ENCODE data around the gene SIRPB2.

The SIRPB2 gene

GRCh38 chr20:1473246-1474220 is 17.7 kb downstream of the SIRPB2 start:
- no peak for DNase-seq (ENCODE audit: insufficient read length, low spot score)
- FAIRE-seq, result peak; percentile 89

GRCh38 chr20:1472556-1473245 is 18.5 kb downstream of the SIRPB2 start:
- DNase-seq (ENCODE audit: insufficient read length, low spot score), result no peak
- FAIRE-seq, result no peak

GRCh38 chr20:1471242-1471641 is 20.0 kb downstream of the SIRPB2 start:
- DNase-seq (ENCODE audit: insufficient read length, low spot score) (no peak), FAIRE-seq (no peak)

DNA sequence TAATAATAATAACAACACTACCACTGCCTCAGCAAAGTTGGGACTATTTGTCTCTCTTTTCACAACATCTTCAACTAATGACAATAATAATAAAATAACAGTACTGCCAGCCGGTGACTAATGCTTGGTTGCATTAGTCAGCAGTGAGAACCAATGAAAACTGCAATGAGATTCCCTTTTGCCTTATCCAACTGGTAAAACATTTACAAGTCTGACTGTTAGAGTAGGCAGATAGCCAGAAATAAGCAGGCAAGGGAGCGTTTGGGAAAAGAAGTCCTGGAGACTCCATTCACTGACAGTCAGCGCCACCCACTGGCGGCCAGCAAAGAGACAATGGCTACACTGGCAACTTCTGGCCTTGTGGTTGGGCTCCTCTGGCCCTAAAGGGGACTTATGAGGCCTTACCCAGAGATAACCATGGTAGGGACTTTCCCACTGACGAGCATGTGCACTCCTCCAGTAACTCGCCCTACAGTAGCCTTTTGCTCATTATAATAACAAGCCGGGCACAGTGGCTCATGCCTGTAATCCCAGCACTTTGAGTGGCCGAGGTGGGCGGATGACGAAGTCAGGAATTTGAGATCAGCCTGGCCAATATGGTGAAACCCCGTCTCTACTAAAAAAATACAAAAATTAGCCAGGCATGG is 21.2 kb downstream of the SIRPB2 start:
- FAIRE-seq (peak; percentile 74), DNase-seq (ENCODE audit: insufficient read length, low spot score) (peak; percentile 77)

- DNase-seq (ENCODE audit: insufficient read length, low spot score), result no peak
- FAIRE-seq, result no peak
These were observed 21.8 kb downstream of the SIRPB2 start for GRCh38 chr20:1469306-1469905.

DNA sequence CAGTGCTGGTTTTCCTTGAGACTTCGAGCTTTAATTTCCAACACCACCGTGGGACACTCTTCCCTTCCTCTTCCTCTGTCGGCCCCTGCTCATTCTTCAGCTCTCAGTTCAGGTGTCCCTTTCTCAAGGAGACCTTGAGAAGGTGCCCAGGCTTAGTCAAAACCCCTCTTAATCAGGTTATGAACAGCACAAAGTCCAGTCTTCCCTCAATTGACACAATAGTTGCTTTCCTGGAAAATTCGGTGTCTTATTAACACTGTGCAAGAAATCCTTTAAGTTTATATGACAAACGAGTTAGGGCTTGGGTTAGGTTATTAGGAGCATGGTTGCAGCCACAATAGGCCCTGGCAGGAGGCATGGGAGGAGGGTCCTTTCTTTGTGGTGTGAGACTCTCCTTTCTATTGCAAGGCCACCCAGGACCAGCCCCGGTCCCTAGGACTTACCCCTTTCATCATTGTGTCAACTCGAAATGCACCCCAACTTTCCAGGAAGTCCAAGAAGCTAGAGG is 23.0 kb downstream of the SIRPB2 start:
- DNase-seq (ENCODE audit: insufficient read length, low spot score), result no peak
- no peak for FAIRE-seq

DNA sequence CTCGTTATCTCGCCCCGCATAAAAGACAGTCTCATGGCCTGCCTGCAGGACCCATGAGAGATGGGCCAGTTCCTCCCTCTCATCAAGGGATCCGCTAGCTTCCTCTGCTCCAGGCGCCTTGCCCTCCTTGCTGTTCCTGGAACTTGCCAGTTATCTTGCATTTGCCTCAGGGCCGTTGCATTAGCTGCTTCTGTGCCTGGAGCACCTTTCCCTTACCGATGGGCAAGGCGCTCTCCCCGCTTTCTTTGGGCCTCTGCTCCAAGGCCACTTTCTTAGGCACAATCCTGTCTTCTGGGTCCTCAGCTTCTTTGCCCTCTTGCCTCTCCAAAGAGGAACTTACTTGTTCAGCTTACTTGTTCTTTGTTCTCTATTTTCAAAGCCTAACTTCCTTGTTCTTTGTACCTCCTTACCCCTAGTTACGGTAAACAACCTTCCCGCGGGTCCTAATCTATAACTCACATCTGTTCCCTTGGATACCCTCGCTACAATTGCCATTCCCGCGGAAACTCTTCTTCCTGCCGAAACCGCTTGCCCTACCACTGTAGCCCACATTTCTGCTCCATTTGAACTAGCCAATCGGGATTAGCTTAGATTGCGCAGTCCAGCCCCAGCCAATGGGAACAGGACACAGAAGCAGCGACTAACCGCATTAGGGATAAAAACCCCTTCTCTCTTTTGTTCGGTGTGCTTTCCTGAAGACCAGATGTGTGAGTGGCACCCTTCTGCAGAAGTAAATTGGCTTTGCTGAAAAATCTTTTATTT is 23.7 kb downstream of the SIRPB2 start:
- FAIRE-seq, result no peak

GRCh38 chr20:1467082-1467354 is 24.2 kb downstream of the SIRPB2 start:
- FAIRE-seq, result no peak
- DNase-seq (ENCODE audit: insufficient read length, low spot score), result no peak

More for the DNA sequence above, 23.7 kb downstream of the SIRPB2 start:
- no peak for DNase-seq (ENCODE audit: insufficient read length, low spot score)

- FAIRE-seq (peak; percentile 26), DNase-seq (ENCODE audit: insufficient read length, low spot score) (peak; percentile 90)
These were observed 24.8 kb downstream of the SIRPB2 start, which contains the start of gene NSFL1C for GRCh38 chr20:1466211-1467081. Gene NSFL1C, minus strand, starts transcription at chr20:1466849. Its CDS starts 25 bp downstream, at chr20:1466824.

GRCh38 chr20:1465470-1466210 is 25.6 kb downstream of the SIRPB2 start:
- DNase-seq (ENCODE audit: insufficient read length, low spot score), result no peak
- no peak for FAIRE-seq

DNA sequence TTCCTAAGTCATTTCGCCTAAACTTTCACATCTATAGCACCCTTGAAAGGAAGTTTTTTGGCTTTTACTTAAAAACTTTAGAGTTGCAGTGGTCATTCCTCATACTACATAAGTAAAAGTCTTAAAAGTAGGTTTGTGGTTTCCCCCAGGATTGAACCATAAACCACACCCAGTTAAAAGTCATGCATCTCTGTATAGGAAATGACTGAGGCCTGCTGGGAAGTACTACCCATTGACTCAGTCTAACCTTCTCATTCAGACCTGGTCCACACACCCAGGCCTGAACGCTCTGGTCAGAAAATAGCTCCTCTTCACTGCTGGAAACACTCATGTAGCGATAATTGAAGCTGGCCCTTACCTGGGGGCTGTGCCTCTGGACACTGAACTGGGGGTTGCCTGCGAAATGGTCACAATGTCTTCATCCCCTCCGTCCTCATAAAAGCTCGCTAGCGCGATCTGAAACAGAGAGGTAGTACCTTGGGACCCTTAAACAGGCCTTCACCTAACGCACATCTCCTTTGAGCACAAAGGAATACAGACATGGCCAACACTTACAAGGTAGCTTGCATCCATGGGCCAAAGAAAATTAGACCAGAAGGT is 27.1 kb downstream of the SIRPB2 start:
- FAIRE-seq (no peak), DNase-seq (ENCODE audit: insufficient read length, low spot score) (no peak)

DNA sequence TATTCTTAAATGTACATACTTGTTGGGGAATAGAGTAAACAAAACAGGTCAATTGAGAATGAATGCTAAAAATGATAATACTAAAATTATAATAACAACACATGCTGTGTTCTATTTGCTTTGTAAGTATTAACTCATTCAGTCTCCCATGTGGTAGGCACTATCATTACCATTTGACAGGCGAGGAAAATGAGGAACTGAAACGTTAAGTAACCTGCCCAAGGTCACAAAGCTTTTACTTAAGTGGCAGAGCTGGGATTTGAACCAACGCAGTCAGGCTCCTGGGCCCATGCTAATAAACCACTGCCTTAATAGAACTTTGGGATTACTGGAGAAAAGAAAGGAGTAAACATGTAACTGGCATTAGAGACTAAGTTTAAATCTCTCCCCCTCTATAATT is 28.4 kb downstream of the SIRPB2 start:
- FAIRE-seq (no peak), DNase-seq (ENCODE audit: insufficient read length, low spot score) (no peak)

- FAIRE-seq, result no peak
- no peak for DNase-seq (ENCODE audit: insufficient read length, low spot score)
These were observed 29.2 kb downstream of the SIRPB2 start for GRCh38 chr20:1462001-1462400.

GRCh38 chr20:1460275-1460674 is 30.9 kb downstream of the SIRPB2 start:
- FAIRE-seq (no peak), DNase-seq (ENCODE audit: insufficient read length, low spot score) (no peak)

DNA sequence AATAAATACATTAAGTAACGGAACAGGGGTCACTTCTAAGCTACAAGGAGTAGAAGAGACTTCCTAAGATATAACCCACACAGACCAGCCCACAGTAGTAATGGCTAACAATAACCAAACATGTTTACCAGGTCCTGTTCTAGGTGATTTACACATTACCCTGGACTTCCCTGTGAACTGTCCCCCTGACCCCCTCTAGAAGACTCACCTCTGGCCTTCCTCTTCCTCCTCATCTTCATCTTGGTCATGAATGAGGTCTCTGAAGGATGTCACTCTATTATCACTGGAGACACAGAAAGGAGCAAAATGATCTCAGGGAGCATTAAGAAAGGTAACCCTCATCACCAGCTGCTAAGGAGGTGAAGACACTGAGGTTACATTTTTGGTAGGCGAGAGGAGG is 33.2 kb downstream of the SIRPB2 start:
- DNase-seq (ENCODE audit: insufficient read length, low spot score), result no peak
- FAIRE-seq, result no peak

DNA sequence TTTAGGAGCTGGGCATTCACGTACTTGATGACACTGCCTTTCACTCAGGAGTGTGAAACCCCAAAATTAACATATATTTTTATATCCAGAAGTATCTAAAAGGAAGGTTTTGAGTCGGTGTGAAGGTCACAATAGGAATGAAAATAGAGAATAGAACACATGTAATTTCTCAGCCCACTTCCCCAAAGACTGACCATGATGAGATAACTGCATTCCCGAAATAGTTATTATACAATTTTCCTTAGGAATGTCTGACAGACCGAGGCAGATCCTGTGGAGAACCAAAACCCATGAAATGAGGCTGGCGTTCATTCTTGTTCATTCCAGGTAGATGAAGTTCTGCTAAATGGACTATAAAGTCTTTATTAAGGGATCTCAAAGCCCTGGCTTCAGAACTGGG is 34.9 kb downstream of the SIRPB2 start:
- no peak for FAIRE-seq

DNA sequence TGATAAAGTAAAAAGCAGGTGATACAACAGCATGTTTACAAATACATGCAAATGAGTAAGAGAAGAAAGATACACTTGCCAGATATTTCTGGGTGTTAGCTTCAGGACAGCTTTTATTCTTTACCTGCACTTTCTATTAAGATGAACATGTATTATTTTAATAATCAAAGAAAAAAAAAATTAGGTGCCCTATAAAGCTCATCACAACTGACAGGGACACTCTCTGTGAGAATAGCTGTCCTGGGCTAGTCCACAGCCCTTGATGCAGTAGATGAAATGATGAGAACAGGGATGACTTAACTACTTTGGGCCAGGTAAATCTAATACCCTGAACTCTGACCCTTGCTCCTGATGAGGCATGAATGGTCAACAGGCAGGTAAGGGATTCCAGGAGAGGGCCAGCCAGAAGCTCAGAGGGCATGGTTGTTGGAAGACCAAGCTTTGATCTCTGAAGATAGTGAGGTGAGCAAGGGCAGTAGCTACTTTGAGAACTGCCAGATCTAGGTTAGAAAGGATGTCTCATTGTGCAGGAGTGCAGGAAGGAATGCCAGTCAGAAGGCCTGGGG is 40.2 kb downstream of the SIRPB2 start:
- no peak for FAIRE-seq
- no peak for DNase-seq (ENCODE audit: insufficient read length, low spot score)

More for the DNA sequence above, 34.9 kb downstream of the SIRPB2 start:
- DNase-seq (ENCODE audit: insufficient read length, low spot score), result no peak

GRCh38 chr20:1449370-1449769 is 41.9 kb downstream of the SIRPB2 start:
- FAIRE-seq, result no peak
- DNase-seq (ENCODE audit: insufficient read length, low spot score), result no peak
